ENCODE measurements around the gene SLC35B2. TPM values are rescaled to one million over a fixed set of nuclear protein-coding genes. Genes with fewer than 3 reads are reported as not detected.

SLC35B2 gene
- total and polyA plus RNA-seq, 9 of the 15 experiments (the other 6 are each of a cell fraction or from before 2014, with no cell fraction given): 14.5 to 59.1 (median 47.1) TPM

DNA sequence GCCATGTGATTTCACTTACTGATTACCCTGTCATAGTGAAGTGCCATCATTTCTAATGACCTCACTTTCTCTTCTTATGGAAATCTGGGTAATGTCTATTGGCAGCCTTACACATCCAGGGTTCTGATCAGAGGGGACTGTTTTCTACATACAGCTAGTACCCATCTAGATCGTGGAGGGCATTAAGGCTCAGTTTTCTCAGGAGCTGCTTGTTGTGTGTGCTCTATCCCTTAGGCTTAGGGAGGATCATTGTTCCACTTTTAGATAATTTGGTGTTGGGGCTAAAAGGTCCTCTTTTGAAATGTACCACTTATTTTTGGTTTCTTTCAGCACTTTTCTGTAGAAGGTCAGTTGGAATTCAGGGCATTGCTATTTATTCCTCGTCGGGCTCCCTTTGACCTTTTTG, 6.6 kb downstream of the SLC35B2 start:
- ChIA-PET POLR2A (interaction anchor here (0.7 to 1.9 kb wide), 10 partner anchors 8 to 154 kb away, joined by 3 to 9 read pairs (median 4); partner anchors contain the start of gene SLC29A1), CTCF (ENCODE audit: low intra/inter-chr PET ratio) (no interaction called here)
- in situ Hi-C loops (cut with MboI): no loop called here
- FAIRE-seq (no peak), ATAC-seq (no peak), DNase-seq (ENCODE audit: extremely low read depth in 1 of 4, low spot score in 3 of 4) (no peak)
- Histone ChIP-seq H4K20me1 (replicated peaks; ENCODE audit: control insufficient read depth, insufficient read depth, low read length) (peaks cover 84% of the 10 kb centered on the region), H3K9me1 (ENCODE audit: control insufficient read depth, insufficient read depth, low read length) (peaks cover 25% of the 10 kb centered on the region), H3K4me3 (no peak overlapping the region; the same call in 1 of the 2 replicates), H3K9me3 (replicated peaks; ENCODE audit: control insufficient read depth, insufficient read depth, low read depth, low read length) (no peaks in the 10 kb centered on the region), H3K79me2 (ENCODE audit: control insufficient read depth, insufficient read depth, low read length) (peaks cover 68% of the 10 kb centered on the region), H3K27ac (ENCODE audit: extremely low read depth, low read depth, low read length) (peak overlapping the region; percentile 16; the same call in 1 of the 3 replicates), H3K4me2 (ENCODE audit: insufficient read depth, low read length) (peak overlapping the region; percentile 39), H3K36me3 (ENCODE audit: control insufficient read depth, insufficient read depth, low read length) (peaks cover 87% of the 10 kb centered on the region), H2AFZ (ENCODE audit: low read depth, low read length) (no peak overlapping the region), H3K9ac (ENCODE audit: insufficient read depth in 1 of 2, low read depth in 2 of 2, low read length in 2 of 2) (no peak overlapping the region), H3K4me1 (replicated peaks in 1 of 2; ENCODE audit: control insufficient read depth in 2 of 2, insufficient read depth in 2 of 2, low read length in 2 of 2) (peaks cover 34 to 50% of the 10 kb centered on the region in 2 experiments), H3K27me3 (ENCODE audit: control insufficient read depth in 2 of 2, insufficient read depth in 2 of 2, low read length in 2 of 2) (no peaks in the 10 kb centered on the region)
- intact Hi-C loops (cut with micrococcal nuclease): no loop called here
- WGBS (ENCODE audit: insufficient coverage, low coverage, missing lambda C conversion rate): 56% methylated on average over 3 of the region's 3 CpGs
- TF ChIP-seq CCNT2 (IDR thresholded peaks at IDR 0.05; ENCODE audit: borderline replicate concordance, extremely low read depth, insufficient read length, low read depth, low read length) (peak; percentile 29), POLR2A (conservative IDR thresholded peaks at IDR 0.05) (peak; percentile 24; the same call in 1 of the 2 replicates), BCL6 (CRISPR knock-in tag; IDR thresholded peaks at IDR 0.05) (no peak), ZNF436 (CRISPR knock-in tag; IDR thresholded peaks at IDR 0.05) (0 out of 2 replicates have a peak, but pooled peaks have one; percentile 7), RBFOX2 (IDR thresholded peaks at IDR 0.05; ENCODE audit: low read depth, low read length) (0 out of 2 replicates have a peak, but pooled peaks have one; percentile 60), THRAP3 (IDR thresholded peaks at IDR 0.05; ENCODE audit: borderline replicate concordance) (no peak), ZBED1 (IDR thresholded peaks at IDR 0.05) (peak; percentile 51; the same call in 1 of the 2 replicates), ATF1 (CRISPR knock-in tag; IDR thresholded peaks at IDR 0.05) (no peak), ATF1 (tag; IDR thresholded peaks at IDR 0.05) (0 out of 2 replicates have a peak, but pooled peaks have one; percentile 13), TBL1XR1 (IDR thresholded peaks at IDR 0.05; ENCODE audit: low read length in 2 of 2) (no peak), POLR2B (IDR thresholded peaks at IDR 0.05; ENCODE audit: low read depth, partially characterized antibody) (peak; percentile 12), ZNF431 (CRISPR knock-in tag; IDR thresholded peaks at IDR 0.05) (peak; percentile 60; the same call in 1 of the 2 replicates), FOXK1 (CRISPR knock-in tag; IDR thresholded peaks at IDR 0.05; ENCODE audit: borderline replicate concordance) (peak; percentile 34; the same call in 1 of the 2 replicates), HDAC1 (IDR thresholded peaks at IDR 0.05) (no peak), PHTF2 (CRISPR knock-in tag; IDR thresholded peaks at IDR 0.05) (peak; percentile 95; the same call in 1 of the 2 replicates), ZNF124 (CRISPR knock-in tag; IDR thresholded peaks at IDR 0.05) (no peak), MBD2 (IDR thresholded peaks at IDR 0.05; ENCODE audit: borderline replicate concordance, low read depth) (no peak), POLR2AphosphoS5 (IDR thresholded peaks at IDR 0.05; ENCODE audit: control insufficient read depth, insufficient read depth, low read depth, low read length) (peak; percentile 65)
- TF ChIP-seq, protein P1, sequence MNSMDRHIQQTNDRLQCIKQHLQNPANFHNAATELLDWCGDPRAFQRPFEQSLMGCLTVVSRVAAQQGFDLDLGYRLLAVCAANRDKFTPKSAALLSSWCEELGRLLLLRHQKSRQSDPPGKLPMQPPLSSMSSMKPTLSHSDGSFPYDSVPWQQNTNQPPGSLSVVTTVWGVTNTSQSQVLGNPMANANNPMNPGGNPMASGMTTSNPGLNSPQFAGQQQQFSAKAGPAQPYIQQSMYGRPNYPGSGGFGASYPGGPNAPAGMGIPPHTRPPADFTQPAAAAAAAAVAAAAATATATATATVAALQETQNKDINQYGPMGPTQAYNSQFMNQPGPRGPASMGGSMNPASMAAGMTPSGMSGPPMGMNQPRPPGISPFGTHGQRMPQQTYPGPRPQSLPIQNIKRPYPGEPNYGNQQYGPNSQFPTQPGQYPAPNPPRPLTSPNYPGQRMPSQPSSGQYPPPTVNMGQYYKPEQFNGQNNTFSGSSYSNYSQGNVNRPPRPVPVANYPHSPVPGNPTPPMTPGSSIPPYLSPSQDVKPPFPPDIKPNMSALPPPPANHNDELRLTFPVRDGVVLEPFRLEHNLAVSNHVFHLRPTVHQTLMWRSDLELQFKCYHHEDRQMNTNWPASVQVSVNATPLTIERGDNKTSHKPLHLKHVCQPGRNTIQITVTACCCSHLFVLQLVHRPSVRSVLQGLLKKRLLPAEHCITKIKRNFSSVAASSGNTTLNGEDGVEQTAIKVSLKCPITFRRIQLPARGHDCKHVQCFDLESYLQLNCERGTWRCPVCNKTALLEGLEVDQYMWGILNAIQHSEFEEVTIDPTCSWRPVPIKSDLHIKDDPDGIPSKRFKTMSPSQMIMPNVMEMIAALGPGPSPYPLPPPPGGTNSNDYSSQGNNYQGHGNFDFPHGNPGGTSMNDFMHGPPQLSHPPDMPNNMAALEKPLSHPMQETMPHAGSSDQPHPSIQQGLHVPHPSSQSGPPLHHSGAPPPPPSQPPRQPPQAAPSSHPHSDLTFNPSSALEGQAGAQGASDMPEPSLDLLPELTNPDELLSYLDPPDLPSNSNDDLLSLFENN (IDR thresholded peaks at IDR 0.05; ENCODE audit: low read depth in 2 of 2, low read length in 2 of 2): 0 out of 4 replicates have a peak, but pooled peaks of 1 of the 2 experiments have one; percentile 24
- TF ChIP-seq, protein P2, sequence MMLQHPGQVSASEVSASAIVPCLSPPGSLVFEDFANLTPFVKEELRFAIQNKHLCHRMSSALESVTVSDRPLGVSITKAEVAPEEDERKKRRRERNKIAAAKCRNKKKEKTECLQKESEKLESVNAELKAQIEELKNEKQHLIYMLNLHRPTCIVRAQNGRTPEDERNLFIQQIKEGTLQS (IDR thresholded peaks at IDR 0.05): no peak
- TF ChIP-seq, protein P2 (CRISPR knock-in tag; conservative IDR thresholded peaks at IDR 0.05): 0 out of 2 replicates have a peak, but pooled peaks have one; percentile 31
- BruUV-seq (replicated peaks): no TSS peak

All from K562 (cell line).